Parathyroid adenoma (tissue), 2 donors: ENCODE results near the gene SH3D21.

Experiments
- H2AFZ ChIP-seq: fragments of 300-600 bp; sonication (generic); one replicate; pipeline ENCODE4 v1.7.0; 2017; ENCODE audit warnings: antibody characterized with exemption, mild to moderate bottlenecking
- H3K27ac ChIP-seq: fragments of 300-600 bp; sonication (generic); one replicate; pipeline ENCODE4 v1.7.0; 2017
- H3K27me3 ChIP-seq: fragments of 300-600 bp; sonication (generic); one replicate; pipeline ENCODE4 v1.7.0; 2017; ENCODE audit warnings: low read length; ENCODE audit not compliant: control insufficient read depth, insufficient read depth
- H3K36me3 ChIP-seq: fragments of 300-600 bp; sonication (generic); one replicate; pipeline ENCODE4 v1.7.0; 2017; ENCODE audit warnings: low read length; ENCODE audit not compliant: control insufficient read depth, insufficient read depth
- H3K4me1 ChIP-seq: fragments of 300-600 bp; sonication (generic); one replicate; pipeline ENCODE4 v1.7.0; 2017; ENCODE audit warnings: control low read depth
- H3K4me2 ChIP-seq: fragments of 300-600 bp; sonication (generic); one replicate; pipeline ENCODE4 v1.7.0; 2017; ENCODE audit warnings: low read length
- H3K4me3 ChIP-seq: fragments of 300-600 bp; sonication (generic); one replicate; pipeline ENCODE4 v1.7.0; 2017; ENCODE audit warnings: low read depth, low read length
- H3K79me2 ChIP-seq: fragments of 300-600 bp; sonication (generic); one replicate; pipeline ENCODE4 v1.7.0; 2017; ENCODE audit warnings: control low read depth
- H3K9ac ChIP-seq: fragments of 300-600 bp; sonication (generic); one replicate; pipeline ENCODE4 v1.7.0; 2017; ENCODE audit warnings: mild to moderate bottlenecking
- H3K9me3 ChIP-seq: fragments of 300-600 bp; sonication (generic); one replicate; pipeline ENCODE4 v1.7.0; 2017; ENCODE audit warnings: low read length; ENCODE audit not compliant: control insufficient read depth
- TF ChIP-seq, protein P1 (sequence below): fragments of 300-600 bp; sonication (generic); IDR thresholded peaks from one replicate; pipeline ENCODE4 v1.7.0; 2017; ENCODE audit warnings: antibody characterized with exemption, mild to moderate bottlenecking
- donor health status: primary hyperparathyroidism.

Gene SH3D21

DNA sequence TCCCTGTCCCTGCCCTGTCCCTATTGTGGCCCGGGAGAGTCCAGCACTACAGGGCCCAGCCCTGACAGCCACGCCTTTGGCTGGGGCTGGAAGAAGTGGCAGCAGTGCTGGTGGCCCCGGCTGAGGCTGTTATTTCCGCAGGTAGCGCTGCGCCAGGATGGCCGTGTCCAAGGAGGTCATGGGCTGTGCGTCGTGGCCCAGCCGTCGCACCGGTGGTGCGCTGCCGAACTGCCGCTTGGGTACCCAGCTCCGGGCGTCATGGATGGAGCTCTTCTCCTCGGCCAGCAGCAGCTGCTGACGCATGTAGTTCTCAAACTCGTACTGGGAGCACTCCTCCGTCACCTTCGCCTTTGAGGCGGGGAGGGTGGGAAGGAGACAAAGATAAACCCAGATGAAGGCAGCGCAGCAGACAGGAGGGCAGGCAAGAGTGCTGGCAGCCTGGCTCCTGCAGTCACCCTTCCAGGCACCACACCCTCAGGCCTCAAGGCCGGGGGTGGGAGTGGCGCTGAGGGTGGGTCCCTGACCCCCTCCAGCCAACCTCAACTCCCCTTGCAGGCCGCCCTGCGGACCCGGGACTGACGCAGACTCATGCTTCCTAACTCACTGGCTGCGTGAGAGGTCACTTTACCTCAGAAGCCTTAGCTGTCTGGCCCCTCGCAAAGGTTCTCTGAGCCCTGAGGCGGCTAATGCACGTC is 35.6 kb downstream of the SH3D21 start:
- H3K4me2 ChIP-seq = no peak overlapping the region
- no peaks in the 10 kb centered on the region for H3K79me2 ChIP-seq
- no peaks in the 10 kb centered on the region for H3K27me3 ChIP-seq
- H3K36me3 ChIP-seq = no peaks in the 10 kb centered on the region
- H3K27ac ChIP-seq = no peak overlapping the region
- H2AFZ ChIP-seq = no peak overlapping the region
- no peak overlapping the region for H3K4me3 ChIP-seq
- H3K9ac ChIP-seq = no peak overlapping the region
- no peaks in the 10 kb centered on the region for H3K9me3 ChIP-seq
- H3K4me1 ChIP-seq = no peaks in the 10 kb centered on the region
- TF ChIP-seq, protein P1, sequence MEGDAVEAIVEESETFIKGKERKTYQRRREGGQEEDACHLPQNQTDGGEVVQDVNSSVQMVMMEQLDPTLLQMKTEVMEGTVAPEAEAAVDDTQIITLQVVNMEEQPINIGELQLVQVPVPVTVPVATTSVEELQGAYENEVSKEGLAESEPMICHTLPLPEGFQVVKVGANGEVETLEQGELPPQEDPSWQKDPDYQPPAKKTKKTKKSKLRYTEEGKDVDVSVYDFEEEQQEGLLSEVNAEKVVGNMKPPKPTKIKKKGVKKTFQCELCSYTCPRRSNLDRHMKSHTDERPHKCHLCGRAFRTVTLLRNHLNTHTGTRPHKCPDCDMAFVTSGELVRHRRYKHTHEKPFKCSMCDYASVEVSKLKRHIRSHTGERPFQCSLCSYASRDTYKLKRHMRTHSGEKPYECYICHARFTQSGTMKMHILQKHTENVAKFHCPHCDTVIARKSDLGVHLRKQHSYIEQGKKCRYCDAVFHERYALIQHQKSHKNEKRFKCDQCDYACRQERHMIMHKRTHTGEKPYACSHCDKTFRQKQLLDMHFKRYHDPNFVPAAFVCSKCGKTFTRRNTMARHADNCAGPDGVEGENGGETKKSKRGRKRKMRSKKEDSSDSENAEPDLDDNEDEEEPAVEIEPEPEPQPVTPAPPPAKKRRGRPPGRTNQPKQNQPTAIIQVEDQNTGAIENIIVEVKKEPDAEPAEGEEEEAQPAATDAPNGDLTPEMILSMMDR = no peak

DNA sequence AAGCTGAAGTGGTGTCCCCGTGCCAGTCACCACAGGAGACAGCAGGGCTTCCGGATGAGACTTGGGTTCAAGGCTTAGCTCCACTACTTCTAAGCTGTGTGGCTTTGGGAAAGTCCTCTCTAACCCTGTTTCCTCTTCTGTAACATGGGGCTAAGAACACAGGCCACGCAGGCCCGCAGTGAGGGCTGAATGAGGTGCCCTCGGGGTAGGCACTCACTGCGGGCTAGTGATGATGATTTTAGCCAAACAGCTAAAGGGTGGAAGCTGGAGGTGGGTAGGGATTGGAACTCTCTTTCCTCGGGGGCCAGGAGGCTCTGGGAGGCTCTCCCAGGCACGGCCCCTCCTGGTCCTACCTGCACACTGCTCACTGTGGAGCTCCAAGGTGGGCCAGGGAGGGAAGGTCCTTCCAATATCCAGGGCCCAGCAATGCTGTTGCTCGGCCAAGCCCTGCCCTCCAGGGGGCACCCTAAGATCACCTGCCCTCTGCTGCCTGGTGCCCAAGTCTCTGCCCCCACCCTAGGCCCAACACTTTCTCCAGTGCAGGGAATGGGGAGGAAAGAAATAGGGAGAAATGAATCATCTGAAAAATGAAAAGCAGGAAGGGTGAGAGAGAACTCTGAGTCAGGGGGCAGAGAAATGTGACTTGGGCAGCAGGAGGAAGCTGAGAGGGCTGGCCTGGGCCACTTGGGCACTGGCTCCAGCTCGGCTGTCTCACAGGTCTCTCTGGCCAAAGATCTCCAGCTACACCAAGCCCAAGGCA is 36.4 kb downstream of the SH3D21 start:
- no peaks in the 10 kb centered on the region for H3K4me1 ChIP-seq
- no peak overlapping the region for H3K4me2 ChIP-seq
- no peak overlapping the region for H2AFZ ChIP-seq
- H3K36me3 ChIP-seq = no peaks in the 10 kb centered on the region
- H3K79me2 ChIP-seq = no peaks in the 10 kb centered on the region
- no peak overlapping the region for H3K4me3 ChIP-seq
- H3K27ac ChIP-seq = no peak overlapping the region
- TF ChIP-seq, protein P1 = peak; percentile 48
- no peak overlapping the region for H3K9ac ChIP-seq
- H3K27me3 ChIP-seq = no peaks in the 10 kb centered on the region
- no peaks in the 10 kb centered on the region for H3K9me3 ChIP-seq

DNA sequence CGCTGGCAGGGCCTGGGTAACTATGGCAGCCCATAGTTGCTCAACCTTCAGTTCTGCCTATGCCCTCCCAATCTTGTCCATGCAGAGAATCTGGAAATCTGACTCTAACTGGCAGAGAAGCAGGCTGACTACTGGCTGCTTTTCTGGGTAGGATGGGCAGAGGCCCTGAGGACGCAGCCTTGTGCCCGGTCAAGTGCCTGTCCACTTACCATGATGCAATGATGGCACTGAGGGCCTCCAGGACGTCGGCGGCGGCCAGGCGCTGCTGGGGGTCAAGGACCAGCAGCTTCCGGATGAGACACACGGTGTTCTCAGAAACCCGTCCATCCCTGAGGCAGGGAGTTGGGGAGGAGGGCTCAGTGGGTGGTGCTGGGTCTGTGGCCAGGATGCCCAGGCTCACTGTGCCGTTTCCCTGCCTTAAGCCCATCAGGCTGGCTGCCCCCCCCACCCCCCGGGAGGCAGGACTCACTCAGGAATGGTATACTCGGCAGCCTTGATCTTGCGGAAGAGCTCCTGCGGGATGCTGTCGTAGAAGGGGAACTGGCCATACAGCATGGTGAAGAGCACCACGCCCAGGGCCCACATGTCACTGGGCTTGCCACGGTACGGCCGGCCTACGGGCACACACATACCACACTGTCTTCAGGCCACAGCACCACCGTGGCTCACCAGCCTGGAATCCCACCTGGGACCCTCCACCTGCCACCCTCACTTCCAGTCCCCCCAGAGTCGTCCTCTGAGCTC is 37.7 kb downstream of the SH3D21 start:
- TF ChIP-seq, protein P1 = no peak
- H2AFZ ChIP-seq = no peak overlapping the region
- no peaks in the 10 kb centered on the region for H3K4me1 ChIP-seq
- no peaks in the 10 kb centered on the region for H3K79me2 ChIP-seq
- H3K9me3 ChIP-seq = no peaks in the 10 kb centered on the region
- no peaks in the 10 kb centered on the region for H3K36me3 ChIP-seq
- H3K9ac ChIP-seq = no peak overlapping the region
- no peak overlapping the region for H3K4me3 ChIP-seq
- no peaks in the 10 kb centered on the region for H3K27me3 ChIP-seq
- H3K27ac ChIP-seq = no peak overlapping the region
- H3K4me2 ChIP-seq = no peak overlapping the region

DNA sequence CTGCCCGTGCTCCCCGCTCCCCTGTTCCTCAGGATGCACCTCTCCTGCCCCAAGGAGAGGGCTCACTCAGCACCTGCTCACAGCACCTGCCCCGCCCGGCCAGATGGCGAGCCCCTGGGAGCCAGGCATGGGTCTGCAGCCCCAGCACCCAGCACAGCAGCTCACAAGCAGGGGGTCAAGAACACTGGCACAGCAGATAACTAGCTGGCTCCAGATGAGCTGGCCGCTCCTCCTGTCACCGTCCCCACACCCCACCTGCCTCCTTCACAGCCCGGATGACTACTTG is 38.2 kb downstream of the SH3D21 start:
- no peaks in the 10 kb centered on the region for H3K9me3 ChIP-seq
- H3K27ac ChIP-seq = no peak overlapping the region
- no peaks in the 10 kb centered on the region for H3K4me1 ChIP-seq
- H3K27me3 ChIP-seq = no peaks in the 10 kb centered on the region
- TF ChIP-seq, protein P1 = no peak
- H3K4me3 ChIP-seq = no peak overlapping the region
- no peaks in the 10 kb centered on the region for H3K36me3 ChIP-seq
- no peaks in the 10 kb centered on the region for H3K79me2 ChIP-seq
- H3K9ac ChIP-seq = no peak overlapping the region
- no peak overlapping the region for H3K4me2 ChIP-seq
- H2AFZ ChIP-seq = no peak overlapping the region
